Stimulated activated CD4-positive, alpha-beta T cell treated with anti-CD3 and anti-CD28 coated beads, TNF-alpha, amount 100 ng/mL, for 48 hours (primary cell): ENCODE results near the gene SLC6A11.

Source experiments
- DNase-seq, 3 donors: peaks; one replicate each; pipeline ENCODE4 v3.0.0-alpha.2; 2020; ENCODE audit warnings: low read depth in 3 of 3

Gene SLC6A11

GRCh38 chr3:10888518-10889090, 72.6 kb downstream of the SLC6A11 start:
- DNase-seq, result no peak

- no peak for DNase-seq
Observed at GRCh38 chr3:10889206-10889960, 73.4 kb downstream of the SLC6A11 start.

GRCh38 chr3:10890665-10891064, 74.6 kb downstream of the SLC6A11 start:
- no peak for DNase-seq

GRCh38 chr3:10892622-10893021, 76.6 kb downstream of the SLC6A11 start:
- DNase-seq, result no peak

- no peak for DNase-seq
Observed at GRCh38 chr3:10901296-10901945, 85.4 kb downstream of the SLC6A11 start.

- no peak for DNase-seq
Observed at GRCh38 chr3:10907262-10907661, 91.2 kb downstream of the SLC6A11 start.

GRCh38 chr3:10910367-10910766, 94.3 kb downstream of the SLC6A11 start:
- no peak for DNase-seq

- no peak for DNase-seq
Observed at GRCh38 chr3:10911350-10912002, 95.4 kb downstream of the SLC6A11 start.

GRCh38 chr3:10912786-10913185, 96.8 kb downstream of the SLC6A11 start:
- DNase-seq, result no peak

GRCh38 chr3:10915376-10915775, 99.3 kb downstream of the SLC6A11 start:
- DNase-seq, result no peak

GRCh38 chr3:10917176-10917575, 101.1 kb downstream of the SLC6A11 start:
- DNase-seq, result no peak

- no peak for DNase-seq
Observed at GRCh38 chr3:10918011-10918410, 102.0 kb downstream of the SLC6A11 start.

GRCh38 chr3:10919636-10920035, 103.6 kb downstream of the SLC6A11 start:
- no peak for DNase-seq

GRCh38 chr3:10925436-10926255, 109.6 kb downstream of the SLC6A11 start:
- DNase-seq, result no peak

- DNase-seq, result no peak
Observed at GRCh38 chr3:10926256-10926810, 110.3 kb downstream of the SLC6A11 start.

GRCh38 chr3:10926811-10927521, 110.9 kb downstream of the SLC6A11 start:
- no peak for DNase-seq

- no peak for DNase-seq
Observed at GRCh38 chr3:10927551-10927950, 111.5 kb downstream of the SLC6A11 start.

GRCh38 chr3:10928407-10928960, 112.5 kb downstream of the SLC6A11 start:
- no peak for DNase-seq

- no peak for DNase-seq
Observed at GRCh38 chr3:10928961-10929471, 113.0 kb downstream of the SLC6A11 start.

- DNase-seq, result no peak
Observed at GRCh38 chr3:10929978-10930665, 114.1 kb downstream of the SLC6A11 start.
